ENCODE results near the gene COL7A1. TPM values are rescaled to one million over a fixed set of nuclear protein-coding genes. Genes with fewer than 3 reads are reported as not detected.

The COL7A1 gene
- total RNA-seq, 1 experiment from 2014 or later, result 40.0 TPM

DNA sequence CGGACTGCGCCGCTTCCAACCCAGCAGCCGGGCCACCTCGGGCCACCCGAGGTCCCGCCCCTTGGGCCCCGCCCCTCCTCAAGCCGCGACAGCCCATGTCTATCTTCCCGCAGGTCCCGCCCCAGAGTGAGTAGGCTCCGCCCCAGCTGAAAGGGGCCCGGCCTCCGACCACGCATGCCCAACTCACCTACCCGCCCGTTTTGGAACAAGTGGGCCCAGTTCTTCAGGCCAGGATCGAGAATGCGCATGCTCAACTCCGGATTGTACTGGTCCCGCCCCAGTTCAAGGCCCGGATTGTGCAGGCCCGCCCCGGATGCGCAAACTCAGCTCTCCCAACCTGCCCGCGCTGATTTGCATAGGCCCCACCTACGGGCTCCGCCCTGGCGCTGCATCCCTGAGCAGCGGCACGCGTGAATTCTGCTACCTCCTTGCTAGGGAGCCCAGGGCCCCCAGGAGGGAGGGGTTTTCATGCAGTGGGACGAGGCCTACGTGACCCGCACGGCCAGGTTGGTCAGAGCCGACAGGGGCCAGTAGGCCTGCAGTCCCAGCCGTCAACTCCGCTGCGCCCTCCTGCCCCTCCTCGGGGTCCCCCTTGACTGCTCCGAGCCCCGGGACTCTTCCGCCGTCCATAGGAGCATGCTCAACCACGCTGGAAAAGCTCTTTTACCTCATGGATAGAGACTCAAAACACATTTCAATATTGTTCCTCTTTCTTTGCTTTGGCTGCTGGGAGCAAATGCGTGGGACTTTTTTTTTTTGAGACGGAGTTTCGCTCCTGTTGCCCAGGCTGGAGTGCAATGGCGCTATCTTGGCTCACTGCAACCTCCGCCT, 38.1 kb downstream of the COL7A1 start, which contains the start of gene PFKFB4:
PFKFB4 (minus strand) TSS at position 8 of the 831 bp plus-strand sequence. CDS start 26 bp downstream, outside the sequence.
- intact Hi-C loops (cut with micrococcal nuclease; ENCODE audit: unreplicated experiment), result no loop called here
- no TSS peak for BruUV-seq (replicated peaks)

More for the DNA sequence above, 38.1 kb downstream of the COL7A1 start, which contains the start of gene PFKFB4:
- DNase-seq (ENCODE audit: low read depth, low spot score) (peak; percentile 95), ATAC-seq (peak; percentile 94)
- no peaks in the 10 kb centered on the region for H3K36me3 ChIP-seq (ENCODE audit: control insufficient read depth, insufficient read depth, low read length)
- TF ChIP-seq CTCF (IDR thresholded peaks at IDR 0.05) (no peak), POLR2AphosphoS5 (IDR thresholded peaks at IDR 0.05; ENCODE audit: low read depth, low read length) (peak; percentile 27; the same call in 1 of the 2 replicates), TCF7L2 (IDR thresholded peaks at IDR 0.05; ENCODE audit: low read depth, low read length) (no peak), REST (IDR thresholded peaks at IDR 0.05; ENCODE audit: insufficient read depth in 1 of 2, low read depth in 2 of 2, low read length in 1 of 2) (no peak), SIN3A (IDR thresholded peaks at IDR 0.05; ENCODE audit: borderline replicate concordance, insufficient read depth, low read depth, low read length) (no peak)
- no peaks in the 10 kb centered on the region for H3K27me3 ChIP-seq (ENCODE audit: control insufficient read depth, insufficient read depth, low read length)
- ChIA-PET POLR2A (interaction anchor here (0.7 kb wide), 1 partner anchor 851 kb away, joined by 15 read pairs; no protein-coding TSS in a partner anchor), CTCF (interaction anchor here (0.6 to 1.3 kb wide), 2 partner anchors 56 to 121 kb away, joined by 3 to 4 read pairs; no protein-coding TSS in a partner anchor)
- peak within 1 kb of the TSS; percentile 59 to 65 for H3K4me3 ChIP-seq (ENCODE audit: low read depth in 2 of 2, low read length in 2 of 2)
- in situ Hi-C loops (cut with HindIII; ENCODE audit: low pct_unique_long_range_greater_than_20kb, low sequenced_read_pairs), result no loop called here
- peak within 1 kb of the TSS; percentile 77 for H3K27ac ChIP-seq (ENCODE audit: low read length)
- H3K9me3 ChIP-seq (ENCODE audit: control insufficient read depth, insufficient read depth, low read depth, low read length), result no peaks in the 10 kb centered on the region
- no peaks in the 10 kb centered on the region for H3K4me1 ChIP-seq (ENCODE audit: control insufficient read depth, insufficient read depth, low read length)
